HG03060 (cell line): ENCODE results near the gene SORBS1.
"Not testable (repeated sequence)": the region's sequence is repeated elsewhere in the genome, so short reads cannot be mapped to it uniquely, and the experiment has no call there.

Experiments used
- ATAC-seq: cut with Tn5 transposase; IDR thresholded peaks from one replicate; pipeline ENCODE4 v1.9.1; 2021; ENCODE audit warnings: low read depth, moderate number of reproducible peaks; ENCODE audit not compliant: unreplicated experiment

Gene SORBS1

GRCh38 chr10:95360122-95360714 is 201.0 kb downstream of the SORBS1 start:
- ATAC-seq: no peak

DNA sequence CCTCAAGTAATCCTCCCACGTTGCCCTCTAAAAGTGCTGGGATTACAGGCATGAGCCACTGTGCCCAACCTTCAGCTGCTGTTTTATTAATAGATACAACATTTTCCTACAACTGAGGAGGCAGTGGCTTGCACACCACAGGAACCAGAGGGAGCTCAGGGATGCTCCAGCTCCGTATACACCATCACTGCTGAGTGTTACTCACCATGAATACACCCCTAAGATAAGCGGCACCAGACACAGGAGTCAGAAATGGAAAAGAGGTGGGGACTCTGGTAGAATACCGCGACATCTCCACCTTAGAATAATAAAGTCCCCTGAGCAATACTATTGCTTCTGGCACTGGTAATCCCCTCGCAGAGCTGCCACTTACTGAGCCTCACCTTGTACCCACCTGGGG is 201.7 kb downstream of the SORBS1 start:
- no peak for ATAC-seq

- no peak for ATAC-seq
Observed at GRCh38 chr10:95356190-95356955, 204.8 kb downstream of the SORBS1 start.

DNA sequence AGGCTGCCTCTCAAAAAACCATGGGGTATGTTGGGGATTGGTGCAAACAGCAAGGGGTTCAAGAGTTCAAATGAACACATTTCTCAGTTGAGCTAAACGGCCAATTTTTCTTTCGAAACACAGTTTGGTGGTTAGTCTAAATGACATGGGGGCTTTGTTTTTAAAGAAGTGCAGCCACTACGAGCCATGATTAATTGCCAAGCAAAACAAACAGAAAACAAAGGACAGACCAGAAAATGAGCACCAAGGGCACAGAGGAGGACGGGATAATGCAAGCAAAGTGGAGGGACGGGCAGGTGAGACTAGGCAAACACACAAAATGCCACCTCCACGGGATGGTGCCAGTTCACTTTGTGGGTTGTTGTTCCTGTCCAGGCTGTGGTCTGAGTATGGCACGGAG is 205.9 kb downstream of the SORBS1 start:
- no peak for ATAC-seq

GRCh38 chr10:95354110-95354509 is 207.1 kb downstream of the SORBS1 start:
- ATAC-seq: no peak

DNA sequence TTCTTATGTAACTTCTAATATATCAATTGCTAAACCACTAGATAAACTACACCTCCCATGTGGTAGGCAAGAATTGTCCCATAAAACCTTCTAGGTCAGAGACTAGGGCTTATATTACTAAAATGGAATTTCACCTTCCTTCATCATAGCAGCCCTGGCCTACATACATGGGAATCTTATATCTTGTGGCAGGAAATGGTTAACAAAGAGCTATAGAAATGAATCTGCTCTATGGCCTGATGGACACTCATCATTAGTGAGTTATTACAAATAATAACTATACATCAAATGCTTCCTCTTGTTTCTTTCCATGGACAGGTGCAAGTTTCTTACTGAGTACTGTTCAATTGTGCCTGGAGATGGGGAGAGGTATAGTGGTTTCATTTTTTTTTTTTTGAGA is 208.0 kb downstream of the SORBS1 start:
- ATAC-seq: no peak

DNA sequence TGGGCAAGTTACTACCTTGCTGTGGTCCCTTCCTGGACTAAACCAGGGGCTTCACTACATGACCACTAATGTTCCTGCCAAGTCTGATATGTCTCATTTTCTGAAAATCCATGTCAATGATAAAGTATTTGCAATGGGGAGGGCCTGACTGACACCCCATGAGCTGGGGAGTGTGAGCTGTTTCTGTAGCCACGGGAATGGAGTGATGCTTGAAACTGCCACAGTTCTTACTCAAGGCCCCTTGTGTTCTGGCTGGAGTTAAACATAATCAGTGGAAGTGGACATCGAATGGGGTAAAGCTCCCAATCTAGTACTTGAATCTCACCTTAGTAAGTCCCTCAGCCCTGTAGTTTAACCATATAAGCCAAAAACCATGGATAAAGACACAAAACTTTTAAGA is 208.5 kb downstream of the SORBS1 start:
- ATAC-seq: no peak

- ATAC-seq: no peak
Observed at GRCh38 chr10:95350830-95351228, 210.3 kb downstream of the SORBS1 start.

DNA sequence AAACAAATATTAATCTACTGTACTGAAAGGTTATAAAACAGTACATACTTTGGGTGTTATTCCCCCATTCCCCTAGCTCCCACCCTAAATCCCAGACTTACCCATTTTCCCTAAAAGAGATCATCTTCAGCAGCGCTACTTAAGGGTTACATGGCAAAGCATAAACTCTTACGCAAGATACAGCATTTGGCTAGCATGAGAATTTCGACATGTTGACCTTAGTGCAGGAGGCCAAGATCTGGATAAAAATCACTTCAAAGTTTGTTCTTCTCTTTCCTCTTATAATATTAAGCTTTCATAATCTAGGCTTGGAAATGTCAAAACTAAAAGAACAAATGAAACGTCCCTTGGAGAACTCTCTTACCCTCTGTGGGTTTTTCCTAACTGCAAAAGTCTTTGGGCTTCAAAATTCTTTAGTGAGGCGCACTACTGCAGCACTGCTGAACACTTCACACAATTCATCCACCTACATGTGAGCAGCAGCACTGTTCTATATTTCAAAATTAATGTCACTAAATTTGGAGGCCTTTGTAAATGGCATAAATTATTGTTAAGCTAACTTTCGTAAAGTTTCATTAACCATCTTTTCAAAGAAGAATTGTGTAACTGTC is 210.8 kb downstream of the SORBS1 start:
- ATAC-seq: no peak

GRCh38 chr10:95347402-95347766 is 213.8 kb downstream of the SORBS1 start:
- not testable (repeated sequence) for ATAC-seq

DNA sequence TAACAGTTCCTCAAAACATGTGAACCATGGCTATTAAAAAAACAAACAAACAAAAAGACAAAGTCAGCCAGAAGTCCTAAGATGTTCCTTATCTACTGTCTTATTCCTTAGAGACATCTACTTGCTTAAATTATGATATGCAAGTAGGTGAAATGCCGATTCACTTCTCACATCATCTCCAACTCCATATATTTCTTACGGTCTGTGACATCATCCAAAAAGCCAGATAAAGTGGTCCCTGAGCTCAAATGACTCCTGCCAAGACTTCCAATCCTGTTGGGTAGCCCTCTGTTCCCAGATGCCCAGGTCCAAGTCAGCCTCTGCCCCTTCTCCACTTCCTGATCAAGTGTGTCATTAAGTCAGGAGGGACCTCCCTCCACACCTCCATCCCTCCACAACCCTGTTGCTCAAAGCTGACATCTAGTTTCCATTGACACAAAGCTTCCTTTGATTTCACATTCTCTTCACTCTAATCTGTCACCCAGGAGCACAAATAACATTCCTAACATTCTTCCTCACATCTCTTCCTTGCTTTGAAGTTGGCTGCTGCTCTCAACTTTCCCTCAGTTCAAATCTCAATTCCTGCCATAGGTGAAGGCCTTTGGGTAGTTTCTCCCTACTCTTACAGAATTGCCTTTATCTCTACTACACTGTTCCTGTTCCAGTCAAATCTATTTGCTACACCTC is 214.3 kb downstream of the SORBS1 start:
- no peak for ATAC-seq

- ATAC-seq: no peak
Observed at GRCh38 chr10:95343573-95343972, 217.6 kb downstream of the SORBS1 start.

GRCh38 chr10:95341716-95342130 is 219.4 kb downstream of the SORBS1 start:
- ATAC-seq: no peak

GRCh38 chr10:95339863-95340262 is 221.3 kb downstream of the SORBS1 start:
- no peak for ATAC-seq

DNA sequence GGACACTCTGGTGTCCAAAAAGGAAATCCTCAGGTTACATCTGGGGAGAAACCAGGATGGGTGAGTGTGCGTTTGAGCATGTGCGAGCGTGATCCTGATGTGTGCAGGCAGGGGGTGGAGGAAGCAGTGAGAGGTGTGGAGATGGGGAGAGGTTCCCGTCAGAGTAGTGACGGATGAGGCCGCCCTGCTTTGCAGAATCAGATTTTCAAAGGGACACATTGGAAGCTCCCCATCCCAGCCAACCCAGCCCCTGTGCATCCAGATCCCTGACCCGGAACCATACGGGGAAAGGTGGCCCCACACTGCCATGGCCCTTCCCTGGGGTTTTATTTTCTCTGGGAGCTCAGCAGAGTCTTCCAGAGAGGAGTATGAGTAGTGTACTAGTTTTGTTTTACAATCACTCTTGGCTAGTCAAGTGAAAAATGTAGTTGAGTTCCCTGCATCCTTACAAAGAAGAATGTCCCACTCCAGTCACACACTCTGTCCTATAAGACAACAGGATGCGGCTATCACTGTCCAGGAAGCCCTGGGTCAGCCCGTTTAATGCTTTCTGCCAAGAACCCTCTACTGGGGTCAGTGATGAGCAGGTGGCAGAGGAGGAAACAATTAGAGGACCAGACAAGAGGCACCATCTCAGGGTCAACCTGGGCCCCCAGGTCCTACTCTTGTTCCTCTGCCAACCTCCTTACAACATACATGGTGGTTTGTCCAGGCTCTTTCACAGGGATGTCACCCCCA is 223.6 kb downstream of the SORBS1 start:
- no peak for ATAC-seq

DNA sequence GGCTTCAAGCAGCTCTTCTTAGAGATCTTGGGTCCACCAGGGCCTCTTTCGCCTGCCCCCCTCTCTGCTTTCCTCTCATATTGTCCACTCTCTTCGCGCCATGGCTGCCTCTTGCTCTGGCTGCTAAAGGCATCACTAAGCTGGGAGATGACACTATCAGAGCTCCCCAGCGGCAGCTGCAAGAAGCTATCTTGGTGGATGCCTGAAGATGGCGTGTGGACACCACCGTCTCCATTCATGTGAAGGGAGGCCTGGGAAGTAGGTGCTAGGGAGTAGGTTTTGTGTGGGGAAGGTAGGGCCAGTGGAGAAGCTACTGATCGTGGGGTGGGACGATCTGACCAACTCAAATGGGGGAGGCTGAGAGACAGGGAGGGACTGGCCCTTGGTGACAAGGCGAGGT is 224.5 kb downstream of the SORBS1 start:
- no peak for ATAC-seq

DNA sequence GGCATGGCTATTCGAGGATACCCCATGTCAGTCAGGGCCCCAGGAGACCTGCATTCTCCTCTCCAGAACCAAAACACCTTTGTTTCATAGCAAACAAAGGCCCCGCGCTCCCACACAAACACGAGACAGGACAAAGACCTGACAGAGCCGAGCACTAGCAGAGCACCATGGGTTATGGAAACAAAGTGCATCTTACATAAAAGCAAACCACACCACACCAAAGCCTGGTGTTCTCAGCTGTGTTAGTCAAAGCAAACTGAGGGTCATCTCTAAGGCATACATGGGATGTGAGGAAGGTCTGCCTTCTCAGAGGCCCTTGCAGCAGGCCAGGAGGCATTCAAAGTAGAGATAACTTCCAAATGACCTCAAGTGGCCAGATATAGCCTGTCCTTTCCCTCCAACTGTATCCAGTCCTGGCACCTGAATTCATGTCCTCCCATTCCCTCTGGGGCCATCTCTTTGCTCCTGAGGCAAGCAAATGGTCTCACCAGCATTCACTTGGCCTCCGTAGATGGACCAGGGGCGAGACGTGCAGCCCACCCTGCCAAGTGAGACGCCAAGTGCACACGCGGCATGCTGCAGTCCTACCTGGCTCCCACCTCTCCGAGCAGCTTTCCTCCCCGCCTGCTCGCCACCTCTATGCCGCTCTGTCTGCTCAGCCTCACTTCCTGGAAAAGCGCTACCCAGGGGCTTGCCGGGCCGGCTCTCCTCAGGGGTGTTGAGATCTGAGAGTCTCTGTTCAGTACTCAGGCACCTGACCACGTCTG is 225.1 kb downstream of the SORBS1 start:
- no peak for ATAC-seq

- ATAC-seq: no peak
Observed at GRCh38 chr10:95334805-95335144, 226.4 kb downstream of the SORBS1 start.

DNA sequence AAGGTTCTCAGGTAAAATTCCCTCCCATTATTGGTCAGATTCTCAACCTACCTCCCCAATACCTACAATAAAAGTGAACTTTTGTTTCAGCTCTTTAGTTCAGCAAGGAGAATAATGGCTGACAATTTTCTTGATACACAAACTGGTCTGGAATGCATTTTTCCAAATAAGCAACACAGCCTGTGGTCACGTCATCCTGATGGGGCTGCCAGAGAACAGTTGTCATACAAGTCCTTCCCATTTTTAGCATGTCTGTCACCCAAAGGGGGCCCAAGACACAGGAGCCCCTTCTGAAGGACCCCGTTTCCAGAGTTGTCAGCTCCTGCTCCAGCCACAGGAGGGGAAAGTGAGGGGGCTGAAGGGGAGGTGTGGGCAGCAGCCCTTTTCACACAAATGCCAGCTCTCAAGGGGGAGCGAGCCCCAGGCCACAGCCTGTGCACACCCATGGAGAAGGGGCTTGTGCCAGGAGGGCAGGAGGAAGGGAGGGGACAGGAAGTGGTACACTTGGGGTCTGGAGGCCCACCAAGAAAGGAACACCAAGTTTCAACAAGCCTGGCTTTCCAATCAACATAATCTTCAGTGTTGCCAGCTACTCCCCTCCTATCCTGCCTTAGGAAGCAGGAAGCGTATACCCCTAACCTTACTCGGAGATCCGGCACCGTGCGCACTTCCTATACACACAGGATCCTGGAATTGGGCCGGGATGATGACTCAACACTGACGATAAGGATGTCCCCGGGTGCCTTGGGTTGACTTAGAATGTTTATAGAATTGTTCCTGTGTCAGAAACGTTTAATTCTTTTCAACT is 227.0 kb downstream of the SORBS1 start:
- no peak for ATAC-seq
